Lung microvascular endothelial cell (primary cell): Measurements from ENCODE around the gene FBXL5. TPM values are rescaled to one million over a fixed set of nuclear protein-coding genes. Genes with fewer than 3 reads are reported as not detected.
A peak's percentile ranks its signal among the peaks of the same experiment; 100 is the strongest.

ENCODE experiments used
- DNase-seq, 2 donors: peaks; one replicate each; pipeline versions ENCODE4 v3.0.0 to v3.0.0-alpha.2; 2010; ENCODE audit warnings: low read depth in 2 of 2
- total RNA-seq: library from RNA; depleted of rRNA; stranded (reverse); fragments of >200 nt; gene quantifications from 2 replicates; pipeline ENCODE4 v1.2.1, GENCODE V29; 2014

Gene FBXL5
- total RNA-seq, result 68.4 and 97.8 TPM in 2 replicates

- DNase-seq, result peak; percentile 90 to 93
Measured at GRCh38 chr4:15655223-15656037, at the start of gene FBXL5. TSS of gene FBXL5 (minus strand) at chr4:15655357. CDS start at chr4:15655287, 70 bp downstream.

GRCh38 chr4:15704129-15704528 is 49.0 kb upstream of the FBXL5 start:
- DNase-seq, result no peak

GRCh38 chr4:15703439-15703838 is 48.3 kb upstream of the FBXL5 start:
- DNase-seq, result no peak

- peak; percentile 55 to 64 for DNase-seq
Measured at GRCh38 chr4:15702941-15703403, 47.8 kb upstream of the FBXL5 start, which contains the start of gene BST1. TSS of gene BST1 (plus strand) at chr4:15703065. CDS start at chr4:15703145, 80 bp downstream.

GRCh38 chr4:15696866-15697265 is 41.7 kb upstream of the FBXL5 start:
- no peak for DNase-seq

GRCh38 chr4:15695729-15696128 is 40.6 kb upstream of the FBXL5 start:
- DNase-seq, result no peak

- peak in 1 of 2 donors; percentile 87 for DNase-seq
Measured at GRCh38 chr4:15695240-15695699, 40.1 kb upstream of the FBXL5 start.

GRCh38 chr4:15694431-15694830 is 39.3 kb upstream of the FBXL5 start:
- no peak for DNase-seq

GRCh38 chr4:15692602-15693001 is 37.4 kb upstream of the FBXL5 start:
- no peak for DNase-seq

GRCh38 chr4:15691346-15692135 is 36.4 kb upstream of the FBXL5 start:
- peak; percentile 84 to 88 for DNase-seq

GRCh38 chr4:15690020-15690809 is 35.1 kb upstream of the FBXL5 start:
- peak; percentile 93 to 94 for DNase-seq

- DNase-seq, result no peak
Measured at GRCh38 chr4:15689540-15689939, 34.4 kb upstream of the FBXL5 start.

GRCh38 chr4:15688051-15688450 is 32.9 kb upstream of the FBXL5 start:
- DNase-seq, result no peak

GRCh38 chr4:15684498-15684897 is 29.3 kb upstream of the FBXL5 start:
- DNase-seq, result no peak

- DNase-seq, result peak; percentile 18 to 48
Measured at GRCh38 chr4:15683143-15683495, 28.0 kb upstream of the FBXL5 start.

GRCh38 chr4:15682242-15683142 is 27.3 kb upstream of the FBXL5 start:
- DNase-seq, result peak; percentile 14 to 39

- DNase-seq, result peak; percentile 98 to 99
Measured at GRCh38 chr4:15681372-15682241, 26.4 kb upstream of the FBXL5 start, which contains the start of gene FAM200B. TSS of gene FAM200B (plus strand) at chr4:15681827. CDS start at chr4:15686978, 5,151 bp downstream.

- DNase-seq, result no peak
Measured at GRCh38 chr4:15681067-15681371, 25.9 kb upstream of the FBXL5 start.

- DNase-seq, result peak; percentile 33
Measured at GRCh38 chr4:15677507-15677988, 22.4 kb upstream of the FBXL5 start.
